Suprapubic skin (tissue), 4 donors: ENCODE results near the gene LPIN1. TPM values are rescaled to one million over a fixed set of nuclear protein-coding genes. Genes with fewer than 3 reads are reported as not detected.
A peak's percentile ranks its signal among the peaks of the same experiment; 100 is the strongest.

Experiments used
- DNase-seq, 2 donors: peaks; one replicate each; pipeline ENCODE4 v3.0.0-alpha.2; 2019; ENCODE audit warnings: low spot score in 2 of 2
- H3K27ac ChIP-seq: fragments of 200-600 bp; sonication (generic); one replicate; pipeline ENCODE4 v1.5.1; 2019
- H3K27me3 ChIP-seq: fragments of 200-600 bp; sonication (generic); one replicate; pipeline ENCODE4 v1.5.1; 2019
- H3K36me3 ChIP-seq: fragments of 200-600 bp; sonication (generic); one replicate; pipeline ENCODE4 v1.5.1; 2019
- H3K4me1 ChIP-seq: fragments of 200-600 bp; sonication (generic); one replicate; pipeline ENCODE4 v1.5.1; 2019
- H3K4me3 ChIP-seq: fragments of 200-600 bp; sonication (generic); one replicate; pipeline ENCODE4 v1.5.1; 2019; ENCODE audit warnings: mild to moderate bottlenecking
- H3K9me3 ChIP-seq: fragments of 200-600 bp; sonication (generic); one replicate; pipeline ENCODE4 v1.5.1; 2019
- CTCF ChIP-seq, 2 donors: fragments of 200-600 bp in 1 of 2; fragments of 450-650 bp in 1 of 2; sonication (generic) in 1 of 2; IDR thresholded peaks; one replicate each; pipeline ENCODE4 v1.5.1; 2016 to 2019; ENCODE audit warnings: antibody characterized with exemption in 2 of 2, mild to moderate bottlenecking in 1 of 2, moderate library complexity in 1 of 2
- EP300 ChIP-seq: sonication (generic); formaldehyde crosslinking; IDR thresholded peaks from one replicate; pipeline ENCODE4 v1.6.1; 2017; ENCODE audit warnings: antibody characterized with exemption
- POLR2A ChIP-seq, 2 donors: fragments of 450-650 bp; IDR thresholded peaks; one replicate each; pipeline ENCODE4 v1.6.1; 2017; ENCODE audit warnings: antibody characterized with exemption in 2 of 2, mild to moderate bottlenecking in 2 of 2, moderate library complexity in 2 of 2
- POLR2AphosphoS5 ChIP-seq, 3 donors: sonication (generic); formaldehyde crosslinking; IDR thresholded peaks; one replicate each; pipeline ENCODE4 v1.6.1; 2017; ENCODE audit warnings: antibody characterized with exemption in 3 of 3
- WGBS: methylation state at CpG from one replicate; pipeline ENCODE4 v1.1.5; 2018; 5-methylcytosine and 5-hydroxymethylcytosine counted together
- total RNA-seq, 4 donors: library from RNA; depleted of rRNA; stranded (reverse); fragments of >200 nt; gene quantifications; one replicate each; pipeline ENCODE4 v1.1.0, GENCODE V29; 2016

LPIN1 gene
- total RNA-seq, 4 donors from 2014 or later = 25.9 to 71.9 (median 52.5) TPM

DNA sequence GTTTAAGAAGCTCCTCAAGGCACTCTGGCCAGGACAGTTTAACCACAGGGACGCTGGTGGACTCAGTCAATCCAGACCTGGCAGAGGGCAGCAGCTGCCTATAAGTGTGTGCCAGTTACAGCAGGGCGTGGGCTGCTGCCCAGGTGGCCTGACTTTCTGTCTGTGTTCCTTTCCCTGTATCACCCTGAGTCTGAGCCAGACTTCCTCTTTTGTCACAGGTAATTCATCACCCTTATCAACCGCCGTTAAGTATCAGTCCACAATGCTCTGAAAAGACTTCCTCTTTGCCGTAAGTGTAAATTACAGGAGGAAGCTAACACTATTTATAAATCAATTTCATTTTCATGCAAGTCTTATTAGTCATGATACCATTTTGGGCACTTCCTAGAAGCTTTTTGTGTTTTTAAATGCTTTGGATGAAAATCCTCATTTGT lies 7.0 kb downstream of the LPIN1 start:
- DNase-seq = no peak
- peaks cover 61% of the 10 kb centered on the region for H3K4me1 ChIP-seq

DNA sequence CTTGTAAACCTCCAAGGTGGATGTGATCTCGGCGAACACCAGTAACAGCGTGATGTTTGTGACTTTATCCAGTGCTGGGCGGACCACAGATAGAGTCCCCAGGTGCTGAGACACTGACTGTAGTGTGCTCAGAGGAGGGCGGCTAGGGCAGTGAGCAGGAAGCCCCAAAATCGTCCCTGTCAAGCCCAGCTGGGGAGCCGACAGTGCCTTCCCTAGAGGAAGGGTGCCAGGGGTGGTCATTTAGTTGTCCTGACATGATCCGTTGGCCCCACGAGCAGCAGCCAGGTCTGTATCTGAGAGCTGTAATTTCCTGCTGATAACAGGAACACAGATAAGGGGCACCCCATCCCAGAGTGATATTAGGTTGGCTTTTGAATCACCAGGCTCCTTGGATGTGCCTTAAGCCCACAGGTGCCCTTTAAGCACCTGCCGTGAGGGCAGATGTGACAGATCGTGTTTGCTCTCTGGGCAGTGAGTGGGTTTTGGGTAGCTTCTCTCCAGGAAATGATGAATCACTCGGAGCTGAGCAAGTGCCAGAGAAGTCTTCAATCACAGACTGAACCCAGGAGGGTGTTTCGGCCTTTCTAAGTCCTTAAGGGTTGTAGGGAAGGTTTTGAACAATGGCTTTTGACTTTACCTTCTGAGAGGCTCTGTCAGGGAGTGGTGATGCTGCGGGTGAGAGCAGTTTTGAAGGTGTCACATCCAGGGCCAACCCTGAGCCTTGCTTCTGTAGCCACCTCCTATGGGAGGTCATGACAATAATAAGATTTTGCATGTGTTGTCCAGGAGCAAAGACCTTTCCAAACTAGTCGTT lies 7.7 kb downstream of the LPIN1 start:
- H3K4me1 ChIP-seq = peaks cover 54% of the 10 kb centered on the region
- H3K36me3 ChIP-seq = no peaks in the 10 kb centered on the region
- H3K9me3 ChIP-seq = no peaks in the 10 kb centered on the region
- no peaks in the 10 kb centered on the region for H3K27me3 ChIP-seq
- no peak for TF ChIP-seq POLR2AphosphoS5 (IDR thresholded peaks at IDR 0.05)
- TF ChIP-seq POLR2A (IDR thresholded peaks at IDR 0.05) = no peak
- no peak for TF ChIP-seq EP300
- TF ChIP-seq CTCF (IDR thresholded peaks at IDR 0.05) = no peak
- DNase-seq = no peak
- WGBS = 36% methylated on average over 14 of the region's 15 CpGs
- peak overlapping the region; percentile 22 for H3K4me3 ChIP-seq
- H3K27ac ChIP-seq = peak overlapping the region; percentile 45

More for the DNA sequence above, 7.0 kb downstream of the LPIN1 start:
- TF ChIP-seq POLR2A (IDR thresholded peaks at IDR 0.05) = no peak
- no peak for TF ChIP-seq POLR2AphosphoS5 (IDR thresholded peaks at IDR 0.05)
- TF ChIP-seq EP300 = no peak
- no peak for TF ChIP-seq CTCF (IDR thresholded peaks at IDR 0.05)
- H3K4me3 ChIP-seq = peak overlapping the region; percentile 22
- no peaks in the 10 kb centered on the region for H3K36me3 ChIP-seq
- H3K27ac ChIP-seq = peak overlapping the region; percentile 45
- 31% methylated on average over 5 of the region's 5 CpGs for WGBS
- no peaks in the 10 kb centered on the region for H3K27me3 ChIP-seq
- H3K9me3 ChIP-seq = no peaks in the 10 kb centered on the region

- Histone ChIP-seq H3K27me3 (no peaks in the 10 kb centered on the region), H3K4me1 (peaks cover 49% of the 10 kb centered on the region), H3K27ac (no peak overlapping the region), H3K4me3 (no peak overlapping the region), H3K36me3 (no peaks in the 10 kb centered on the region), H3K9me3 (no peaks in the 10 kb centered on the region)
- WGBS = 80% methylated on average over 2 of the region's 2 CpGs
- no peak for DNase-seq
- TF ChIP-seq CTCF (IDR thresholded peaks at IDR 0.05) = no peak
- TF ChIP-seq EP300 = no peak
- TF ChIP-seq POLR2A (IDR thresholded peaks at IDR 0.05) = no peak
- TF ChIP-seq POLR2AphosphoS5 (IDR thresholded peaks at IDR 0.05) = no peak
Measured at GRCh38 chr2:11754700-11755015, 8.2 kb downstream of the LPIN1 start.

DNA sequence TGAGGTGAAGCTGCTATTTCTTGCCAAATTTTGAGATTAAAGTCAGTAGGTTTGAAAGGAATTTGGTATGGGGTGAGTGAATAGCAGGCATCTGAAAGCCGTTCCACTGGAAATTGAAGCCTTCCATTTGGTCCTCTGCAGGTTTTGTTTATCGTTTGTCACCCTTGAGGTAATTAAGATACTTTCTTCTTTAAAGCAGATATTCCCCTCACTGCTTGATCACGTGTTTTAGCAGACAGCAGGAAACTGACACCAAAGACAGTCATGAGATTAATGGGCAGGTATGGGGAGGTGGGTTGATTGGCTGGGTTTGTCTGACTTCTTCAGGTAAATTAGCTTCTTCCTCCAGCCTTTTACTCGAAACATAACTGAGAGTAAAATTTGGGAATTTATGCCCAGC lies 10.7 kb downstream of the LPIN1 start:
- Histone ChIP-seq H3K4me3 (no peak overlapping the region), H3K4me1 (peaks cover 24% of the 10 kb centered on the region), H3K36me3 (no peaks in the 10 kb centered on the region), H3K27ac (no peak overlapping the region), H3K27me3 (no peaks in the 10 kb centered on the region), H3K9me3 (no peaks in the 10 kb centered on the region)
- no peak for DNase-seq
- WGBS = 64% methylated on average over 4 of the region's 4 CpGs
- TF ChIP-seq POLR2AphosphoS5 (IDR thresholded peaks at IDR 0.05) (no peak), CTCF (IDR thresholded peaks at IDR 0.05) (no peak), POLR2A (IDR thresholded peaks at IDR 0.05) (no peak), EP300 (no peak)

GRCh38 chr2:11758187-11758586 lies 11.8 kb downstream of the LPIN1 start:
- Histone ChIP-seq H3K27me3 (no peaks in the 10 kb centered on the region), H3K4me3 (no peak overlapping the region), H3K9me3 (no peaks in the 10 kb centered on the region), H3K27ac (no peak overlapping the region), H3K36me3 (no peaks in the 10 kb centered on the region), H3K4me1 (peaks cover 16% of the 10 kb centered on the region)
- no peak for DNase-seq
- WGBS = 98% methylated on average over 4 of the region's 4 CpGs
- no peak for TF ChIP-seq CTCF (IDR thresholded peaks at IDR 0.05)
- TF ChIP-seq EP300 = no peak
- TF ChIP-seq POLR2AphosphoS5 (IDR thresholded peaks at IDR 0.05) = no peak
- no peak for TF ChIP-seq POLR2A (IDR thresholded peaks at IDR 0.05)
